ENCODE measurements around the gene CPT1B.

DNA sequence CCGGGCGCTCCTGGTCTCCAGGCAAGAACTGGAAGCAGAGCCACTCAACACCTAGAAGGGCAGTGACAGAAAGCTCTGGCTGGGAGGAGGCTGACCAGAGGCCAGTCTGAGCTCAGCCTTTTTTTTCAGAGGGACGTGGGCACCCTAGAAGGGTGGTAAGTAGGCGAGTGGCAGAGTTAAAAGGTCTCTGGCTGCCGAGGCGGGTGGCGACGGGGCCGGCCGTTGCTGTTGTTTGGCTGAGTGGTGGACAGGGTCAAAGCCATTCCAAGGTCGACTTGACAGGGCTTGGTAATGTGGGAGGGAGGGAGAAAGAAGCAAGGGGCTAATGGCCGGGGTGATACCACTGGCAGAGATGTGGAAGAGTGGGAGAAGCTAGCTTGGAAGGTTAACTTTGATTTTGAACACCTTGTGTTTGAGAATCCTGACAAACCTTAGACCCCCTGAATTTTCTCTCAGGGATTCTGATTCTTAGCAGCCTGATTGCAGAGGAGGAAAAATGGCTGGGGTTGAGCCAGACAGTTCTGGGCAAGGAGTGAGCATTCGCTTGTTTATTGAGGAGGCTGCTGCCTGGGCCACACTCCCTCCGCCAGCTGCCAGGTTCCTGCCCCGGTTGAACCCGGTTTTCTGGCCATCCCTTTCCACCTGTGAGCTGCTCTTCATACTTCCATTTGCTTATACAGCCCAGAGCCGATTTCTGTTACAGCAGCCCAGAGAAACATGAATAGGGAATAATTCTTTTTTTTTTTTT is 14.6 kb downstream of the CPT1B start:
- TF ChIP-seq POLR2A (IDR thresholded peaks at IDR 0.05): no peak
- TF ChIP-seq, protein P1, sequence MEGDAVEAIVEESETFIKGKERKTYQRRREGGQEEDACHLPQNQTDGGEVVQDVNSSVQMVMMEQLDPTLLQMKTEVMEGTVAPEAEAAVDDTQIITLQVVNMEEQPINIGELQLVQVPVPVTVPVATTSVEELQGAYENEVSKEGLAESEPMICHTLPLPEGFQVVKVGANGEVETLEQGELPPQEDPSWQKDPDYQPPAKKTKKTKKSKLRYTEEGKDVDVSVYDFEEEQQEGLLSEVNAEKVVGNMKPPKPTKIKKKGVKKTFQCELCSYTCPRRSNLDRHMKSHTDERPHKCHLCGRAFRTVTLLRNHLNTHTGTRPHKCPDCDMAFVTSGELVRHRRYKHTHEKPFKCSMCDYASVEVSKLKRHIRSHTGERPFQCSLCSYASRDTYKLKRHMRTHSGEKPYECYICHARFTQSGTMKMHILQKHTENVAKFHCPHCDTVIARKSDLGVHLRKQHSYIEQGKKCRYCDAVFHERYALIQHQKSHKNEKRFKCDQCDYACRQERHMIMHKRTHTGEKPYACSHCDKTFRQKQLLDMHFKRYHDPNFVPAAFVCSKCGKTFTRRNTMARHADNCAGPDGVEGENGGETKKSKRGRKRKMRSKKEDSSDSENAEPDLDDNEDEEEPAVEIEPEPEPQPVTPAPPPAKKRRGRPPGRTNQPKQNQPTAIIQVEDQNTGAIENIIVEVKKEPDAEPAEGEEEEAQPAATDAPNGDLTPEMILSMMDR (IDR thresholded peaks at IDR 0.05): no peak

Data from thyroid gland (tissue), 4 donors.